Midbrain (tissue), 1 donor: ENCODE results near the gene MAJIN.
"Not testable (repeated sequence)": the region's sequence is repeated elsewhere in the genome, so short reads cannot be mapped to it uniquely, and the experiment has no call there.

Experiments
- DNase-seq: peaks from one replicate; lab custom pipeline; 2025; lab: John Stamatoyannopoulos, UW

Gene MAJIN

GRCh38 chr11:64990222-64990923 lies 18.5 kb upstream of the MAJIN start:
- DNase-seq = no peak

GRCh38 chr11:64989416-64989815 lies 17.5 kb upstream of the MAJIN start:
- no peak for DNase-seq

GRCh38 chr11:64987998-64988854 lies 16.3 kb upstream of the MAJIN start:
- no peak for DNase-seq

GRCh38 chr11:64983339-64983738 lies 11.4 kb upstream of the MAJIN start:
- DNase-seq = not testable (repeated sequence)

GRCh38 chr11:64976651-64977050 lies 4.7 kb upstream of the MAJIN start:
- no peak for DNase-seq

DNA sequence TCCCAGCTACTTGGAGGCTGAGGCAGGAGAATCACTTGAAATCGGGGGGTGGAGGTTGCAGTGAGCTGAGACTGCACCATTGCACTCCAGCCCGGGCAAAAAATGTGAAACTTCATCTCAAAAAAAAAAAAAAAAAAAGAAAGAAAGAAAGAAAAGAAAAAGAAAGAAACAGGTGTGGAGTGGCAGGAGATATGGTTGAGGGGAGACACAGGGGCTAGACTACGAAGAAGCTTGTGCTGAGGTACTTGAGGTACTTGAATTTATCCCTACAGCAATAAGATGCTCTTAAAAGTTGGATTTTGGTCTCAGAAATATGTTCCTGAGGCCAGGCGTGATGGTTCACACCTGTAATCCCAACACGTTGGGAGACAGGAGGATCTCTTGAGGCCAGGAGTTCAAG lies 2.2 kb upstream of the MAJIN start:
- DNase-seq = no peak

- no peak for DNase-seq
Observed at GRCh38 chr11:64970731-64971151, 1.2 kb downstream of the MAJIN start.

- no peak for DNase-seq
Observed at GRCh38 chr11:64969209-64969608, 2.7 kb downstream of the MAJIN start.

DNA sequence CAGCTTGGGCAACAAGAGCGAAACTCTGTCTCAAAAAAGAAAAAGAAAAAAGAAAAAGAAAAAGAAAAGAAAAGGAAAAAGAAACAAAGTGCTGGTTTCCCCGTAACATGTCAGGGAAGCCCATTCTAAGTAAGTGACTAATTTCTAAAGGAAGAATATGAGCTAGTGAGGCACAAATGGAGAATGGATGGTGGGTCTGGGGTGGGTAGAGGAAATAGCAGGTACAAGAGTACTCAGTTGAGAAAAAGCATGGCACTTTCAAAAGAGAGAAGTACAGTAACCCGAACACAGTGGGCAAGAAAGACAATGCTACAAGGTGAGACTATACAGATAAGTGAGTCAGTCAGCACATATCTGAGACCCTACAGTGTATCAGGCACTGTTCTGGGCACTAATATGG lies 4.5 kb downstream of the MAJIN start:
- DNase-seq = no peak

GRCh38 chr11:64963072-64963631 lies 8.8 kb downstream of the MAJIN start:
- no peak for DNase-seq

DNA sequence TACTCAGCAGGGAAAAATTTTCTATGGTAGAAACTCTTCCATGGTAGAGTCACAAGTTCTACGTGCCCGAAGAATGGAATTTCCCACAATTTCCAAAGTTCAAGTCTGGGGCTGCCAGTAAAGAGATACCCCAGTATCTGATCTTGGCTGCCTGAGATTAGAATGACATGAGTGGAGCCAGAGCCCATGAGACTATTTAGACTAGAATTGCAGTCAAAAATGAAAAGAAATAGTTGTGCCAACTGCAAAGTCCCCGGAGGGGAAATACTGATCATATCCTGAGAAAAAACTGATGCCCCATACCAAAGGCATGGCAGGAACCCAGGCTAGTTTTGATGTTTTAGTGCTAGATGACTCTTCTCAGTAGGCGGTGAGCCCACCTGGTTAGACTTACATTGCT lies 11.2 kb downstream of the MAJIN start:
- DNase-seq = no peak

DNA sequence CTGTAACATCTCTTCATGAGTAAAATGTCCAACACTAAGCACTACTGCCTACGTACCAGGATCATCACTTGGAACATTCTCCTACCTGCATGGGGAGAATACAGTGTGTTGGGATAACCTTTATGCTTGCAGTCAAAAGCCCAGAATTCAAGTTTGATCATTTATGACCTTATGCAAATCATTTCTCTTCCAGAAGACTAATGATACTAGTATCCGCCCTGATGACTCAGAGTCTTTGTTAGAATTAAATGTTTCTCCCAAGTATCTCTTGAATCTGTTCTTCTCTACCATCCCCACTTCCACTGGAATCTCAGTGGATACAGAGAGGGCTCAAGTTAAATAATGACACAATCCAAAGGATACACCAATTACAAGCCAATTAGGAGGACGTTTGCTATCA lies 12.4 kb downstream of the MAJIN start:
- DNase-seq = no peak

GRCh38 chr11:64954201-64954600 lies 17.7 kb downstream of the MAJIN start:
- DNase-seq = no peak

DNA sequence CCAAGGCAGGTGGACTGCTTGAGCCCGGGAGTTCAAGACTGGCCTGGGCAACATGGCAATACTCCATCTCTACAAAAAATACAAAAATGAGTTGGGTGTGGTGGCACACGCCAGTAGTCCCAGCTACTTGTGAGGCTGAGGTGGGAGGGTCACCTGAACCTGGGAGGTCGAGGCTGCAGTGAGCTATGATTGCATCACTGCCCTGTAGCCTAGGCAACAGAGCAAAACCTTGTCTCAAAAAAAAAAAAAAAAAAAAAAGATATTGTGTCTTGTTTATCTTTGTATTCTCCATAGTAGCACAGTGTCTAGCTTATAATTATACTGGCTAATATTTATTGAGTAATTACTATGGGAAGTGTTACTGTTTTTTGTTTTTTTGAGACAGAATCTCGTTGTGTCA lies 20.4 kb downstream of the MAJIN start:
- no peak for DNase-seq

- DNase-seq = no peak
Observed at GRCh38 chr11:64947208-64947814, 24.6 kb downstream of the MAJIN start.

DNA sequence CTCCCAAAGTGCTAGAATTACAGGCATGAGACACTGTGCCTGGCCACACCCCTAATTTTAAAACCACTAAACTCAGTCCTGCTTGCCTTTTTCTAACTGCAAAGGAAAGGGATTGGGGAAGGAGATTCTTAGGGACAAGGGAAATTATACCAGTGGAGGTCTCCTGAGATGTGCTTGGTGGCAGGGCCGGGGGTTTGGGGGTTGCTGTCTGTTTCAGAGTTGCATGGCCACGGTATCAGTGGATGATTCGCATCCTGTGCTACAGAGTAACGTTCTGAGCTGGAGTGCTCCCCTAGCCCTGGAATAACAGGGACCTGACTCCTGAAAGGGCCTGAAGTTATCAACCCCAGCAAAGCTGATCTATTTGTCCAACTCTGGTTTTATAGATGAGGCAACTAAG lies 35.4 kb downstream of the MAJIN start:
- no peak for DNase-seq

DNA sequence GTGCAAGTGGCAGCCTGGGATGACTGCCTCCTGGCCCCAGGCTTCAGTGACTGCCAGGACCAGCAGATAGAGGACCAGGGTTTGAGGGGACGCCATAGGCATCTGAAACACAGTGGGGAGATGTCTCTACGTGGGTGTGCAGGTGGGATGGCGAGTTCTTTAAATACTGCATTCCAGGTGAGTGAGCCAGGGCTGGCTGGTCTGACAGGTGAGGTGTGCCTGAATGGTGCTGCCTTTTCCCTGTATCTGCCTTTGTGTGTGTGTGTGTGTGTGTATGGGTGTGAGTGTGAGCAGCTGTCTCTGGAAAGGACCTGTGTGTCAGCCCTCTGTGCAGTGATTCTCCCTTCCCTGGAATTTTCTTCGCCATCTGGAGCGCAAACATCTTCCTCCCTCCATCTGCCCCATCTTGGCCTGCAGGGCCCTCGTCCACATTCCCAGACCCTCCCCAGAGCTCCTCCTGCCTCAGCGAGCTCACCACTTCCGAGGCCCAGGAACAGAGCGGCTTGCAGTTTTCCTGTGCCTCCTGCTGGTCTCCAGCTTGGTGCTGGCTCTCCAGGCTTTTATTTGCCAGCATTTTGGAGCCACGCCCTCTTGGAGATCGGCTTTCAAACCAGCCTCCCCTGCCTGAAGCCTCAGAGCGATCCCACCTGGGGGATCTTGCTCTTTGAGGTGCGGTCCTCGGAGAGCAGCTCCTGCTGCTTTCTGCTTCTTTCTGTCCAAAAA lies 36.4 kb downstream of the MAJIN start, which contains the start of gene GPHA2:
TSS of gene GPHA2 (minus strand) at position 535 of the 723 bp plus-strand sequence. CDS start at position 102, 433 bp downstream.
- no peak for DNase-seq

- no peak for DNase-seq
Observed at GRCh38 chr11:64934682-64935358, 37.1 kb downstream of the MAJIN start.

- DNase-seq = no peak
Observed at GRCh38 chr11:64933935-64934681, 37.8 kb downstream of the MAJIN start.

- no peak for DNase-seq
Observed at GRCh38 chr11:64933213-64933934, 38.5 kb downstream of the MAJIN start.
